ENCODE measurements around the gene NECTIN3.

DNA sequence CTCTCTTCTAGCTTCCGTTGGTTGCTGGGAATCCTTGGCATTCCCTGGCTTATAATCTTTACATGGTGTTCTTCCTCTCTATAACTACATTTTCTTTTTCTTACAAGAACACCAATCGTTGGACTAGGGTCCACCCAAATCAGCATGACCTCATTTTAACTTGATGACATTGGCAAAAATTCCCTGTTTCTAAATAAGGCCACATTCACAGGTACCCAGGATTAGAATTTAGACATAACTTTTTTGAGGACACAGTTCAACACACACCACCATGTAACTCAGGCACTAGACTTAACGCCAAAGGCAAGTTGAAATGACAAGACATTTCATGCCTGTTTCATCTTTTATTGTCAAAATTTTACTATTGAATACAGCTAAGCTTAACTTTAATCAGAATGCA lies 93.0 kb downstream of the NECTIN3 start:
- TF ChIP-seq, protein P1, sequence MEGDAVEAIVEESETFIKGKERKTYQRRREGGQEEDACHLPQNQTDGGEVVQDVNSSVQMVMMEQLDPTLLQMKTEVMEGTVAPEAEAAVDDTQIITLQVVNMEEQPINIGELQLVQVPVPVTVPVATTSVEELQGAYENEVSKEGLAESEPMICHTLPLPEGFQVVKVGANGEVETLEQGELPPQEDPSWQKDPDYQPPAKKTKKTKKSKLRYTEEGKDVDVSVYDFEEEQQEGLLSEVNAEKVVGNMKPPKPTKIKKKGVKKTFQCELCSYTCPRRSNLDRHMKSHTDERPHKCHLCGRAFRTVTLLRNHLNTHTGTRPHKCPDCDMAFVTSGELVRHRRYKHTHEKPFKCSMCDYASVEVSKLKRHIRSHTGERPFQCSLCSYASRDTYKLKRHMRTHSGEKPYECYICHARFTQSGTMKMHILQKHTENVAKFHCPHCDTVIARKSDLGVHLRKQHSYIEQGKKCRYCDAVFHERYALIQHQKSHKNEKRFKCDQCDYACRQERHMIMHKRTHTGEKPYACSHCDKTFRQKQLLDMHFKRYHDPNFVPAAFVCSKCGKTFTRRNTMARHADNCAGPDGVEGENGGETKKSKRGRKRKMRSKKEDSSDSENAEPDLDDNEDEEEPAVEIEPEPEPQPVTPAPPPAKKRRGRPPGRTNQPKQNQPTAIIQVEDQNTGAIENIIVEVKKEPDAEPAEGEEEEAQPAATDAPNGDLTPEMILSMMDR (IDR thresholded peaks at IDR 0.05): no peak
- no peak for TF ChIP-seq POLR2A (IDR thresholded peaks at IDR 0.05)

All from upper lobe of left lung (tissue), 4 donors.